NCI-H1092 (cell line): ENCODE measurements around the gene PARP6.

Experiments used
- DNase-seq: peaks from one replicate; lab custom pipeline; 2025; lab: John Stamatoyannopoulos, UW

Gene PARP6

GRCh38 chr15:72198356-72199204 lies 73.8 kb downstream of the PARP6 start:
- DNase-seq = no peak

- DNase-seq = no peak
Observed at GRCh38 chr15:72197460-72198355, 74.6 kb downstream of the PARP6 start, which contains the start of gene GRAMD2A. GRAMD2A (minus strand) TSS chr15:72197787.

GRCh38 chr15:72197041-72197459 lies 75.3 kb downstream of the PARP6 start:
- no peak for DNase-seq

- no peak for DNase-seq
Observed at GRCh38 chr15:72196409-72197040, 75.8 kb downstream of the PARP6 start.

GRCh38 chr15:72195101-72195511 lies 77.2 kb downstream of the PARP6 start:
- DNase-seq = no peak

GRCh38 chr15:72193836-72194396 lies 78.4 kb downstream of the PARP6 start:
- no peak for DNase-seq

GRCh38 chr15:72192416-72192815 lies 79.9 kb downstream of the PARP6 start:
- no peak for DNase-seq
